Ovary (tissue), 3 donors: ENCODE data around the gene FNIP1.

Experiments
- EP300 ChIP-seq: sonication (generic); formaldehyde crosslinking; IDR thresholded peaks from one replicate; pipeline ENCODE4 v1.6.1; 2017; ENCODE audit warnings: antibody characterized with exemption
- POLR2A ChIP-seq: fragments of 450-650 bp; IDR thresholded peaks from one replicate; pipeline ENCODE4 v1.6.1; 2017; ENCODE audit warnings: antibody characterized with exemption, mild to moderate bottlenecking, moderate library complexity
- TF ChIP-seq, protein P1 (sequence below), 3 donors: fragments of 450-650 bp in 2 of 3; fragments of 200-600 bp in 1 of 3; IDR thresholded peaks; one replicate each; pipeline versions ENCODE4 v1.5.1 to v1.8.0; 2016 to 2022; ENCODE audit warnings: antibody characterized with exemption in 3 of 3, mild to moderate bottlenecking in 1 of 3
- donor health status: DM: no; HTN: no; CAD: no.

DNA sequence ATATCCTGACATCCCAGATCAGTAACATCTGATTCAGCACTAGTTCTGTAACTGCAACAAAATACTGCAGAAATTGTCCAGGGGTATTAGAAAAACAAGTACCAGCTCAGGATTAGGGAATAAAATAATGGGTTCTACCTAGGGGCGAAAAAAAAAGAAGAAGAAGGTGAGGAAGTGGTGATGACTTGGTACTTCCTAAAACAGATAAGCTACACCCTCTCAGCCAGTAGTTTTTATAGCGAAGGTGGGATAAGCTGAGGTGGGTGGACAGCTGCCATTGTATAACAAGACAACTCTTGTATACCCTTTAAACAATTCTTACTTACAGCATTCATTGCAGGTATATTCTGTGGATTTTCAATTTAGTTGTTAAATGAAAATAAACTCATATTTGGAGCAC lies 180.9 kb downstream of the FNIP1 start:
- TF ChIP-seq, protein P1, sequence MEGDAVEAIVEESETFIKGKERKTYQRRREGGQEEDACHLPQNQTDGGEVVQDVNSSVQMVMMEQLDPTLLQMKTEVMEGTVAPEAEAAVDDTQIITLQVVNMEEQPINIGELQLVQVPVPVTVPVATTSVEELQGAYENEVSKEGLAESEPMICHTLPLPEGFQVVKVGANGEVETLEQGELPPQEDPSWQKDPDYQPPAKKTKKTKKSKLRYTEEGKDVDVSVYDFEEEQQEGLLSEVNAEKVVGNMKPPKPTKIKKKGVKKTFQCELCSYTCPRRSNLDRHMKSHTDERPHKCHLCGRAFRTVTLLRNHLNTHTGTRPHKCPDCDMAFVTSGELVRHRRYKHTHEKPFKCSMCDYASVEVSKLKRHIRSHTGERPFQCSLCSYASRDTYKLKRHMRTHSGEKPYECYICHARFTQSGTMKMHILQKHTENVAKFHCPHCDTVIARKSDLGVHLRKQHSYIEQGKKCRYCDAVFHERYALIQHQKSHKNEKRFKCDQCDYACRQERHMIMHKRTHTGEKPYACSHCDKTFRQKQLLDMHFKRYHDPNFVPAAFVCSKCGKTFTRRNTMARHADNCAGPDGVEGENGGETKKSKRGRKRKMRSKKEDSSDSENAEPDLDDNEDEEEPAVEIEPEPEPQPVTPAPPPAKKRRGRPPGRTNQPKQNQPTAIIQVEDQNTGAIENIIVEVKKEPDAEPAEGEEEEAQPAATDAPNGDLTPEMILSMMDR (IDR thresholded peaks at IDR 0.05), result no peak
- TF ChIP-seq POLR2A, result no peak
- no peak for TF ChIP-seq EP300
